HUES6 (cell line): ENCODE results near the gene KRT77.

Source experiments
- H3K27ac ChIP-seq: 2 replicates; pipeline ENCODE4 v1.7.0; 2013; ENCODE audit warnings: low read depth, mild to moderate bottlenecking, low read length, inconsistent platforms
- H3K27me3 ChIP-seq: 2 replicates; pipeline ENCODE4 v1.6.1; 2013; ENCODE audit warnings: low read length; ENCODE audit not compliant: control insufficient read depth, insufficient read depth
- H3K36me3 ChIP-seq: 2 replicates; pipeline ENCODE4 v1.6.1; 2013; ENCODE audit warnings: low read length; ENCODE audit not compliant: control insufficient read depth, insufficient read depth
- H3K4me1 ChIP-seq: 2 replicates; pipeline ENCODE4 v1.6.1; 2013; ENCODE audit warnings: low read length; ENCODE audit not compliant: control insufficient read depth, insufficient read depth
- H3K4me3 ChIP-seq: 2 replicates; pipeline ENCODE4 v1.5.1; 2013; ENCODE audit warnings: low read depth, low read length
- H3K9ac ChIP-seq: one replicate; pipeline ENCODE4 v1.6.1; 2013; ENCODE audit warnings: mild to moderate bottlenecking, low read length
- H3K9me3 ChIP-seq: 2 replicates; pipeline ENCODE4 v1.6.1; 2013; ENCODE audit warnings: low read depth, low read length; ENCODE audit not compliant: control insufficient read depth, insufficient read depth

KRT77 gene

GRCh38 chr12:52685406-52685890 is 17.9 kb downstream of the KRT77 start:
- Histone ChIP-seq H3K9ac (no peak overlapping the region), H3K36me3 (no peaks in the 10 kb centered on the region), H3K9me3 (no peaks in the 10 kb centered on the region), H3K4me1 (peaks cover 1% of the 10 kb centered on the region), H3K27ac (no peak overlapping the region), H3K4me3 (no peak overlapping the region), H3K27me3 (peaks cover 58% of the 10 kb centered on the region)

DNA sequence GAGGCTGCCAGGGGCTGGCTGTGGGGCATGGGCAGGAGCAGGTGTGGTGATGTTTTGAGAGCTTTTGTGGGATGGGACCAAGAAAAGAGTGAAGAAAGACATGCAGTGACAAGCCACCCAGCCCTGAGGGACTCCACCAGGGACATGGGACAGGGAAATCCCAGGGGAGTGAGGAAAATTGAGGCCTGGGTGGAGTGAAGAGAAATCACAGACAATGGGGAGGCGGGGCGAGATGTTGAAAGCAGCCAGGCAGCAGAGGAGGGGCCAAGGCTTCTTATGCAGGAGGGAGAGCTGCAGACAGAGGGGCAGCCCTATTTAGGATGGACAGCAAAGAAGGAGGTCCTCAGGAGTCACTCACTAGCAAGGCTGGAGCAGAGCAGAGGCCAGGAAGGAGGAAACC is 18.9 kb downstream of the KRT77 start:
- H3K4me3 ChIP-seq = no peak overlapping the region
- H3K27ac ChIP-seq = no peak overlapping the region
- no peaks in the 10 kb centered on the region for H3K9me3 ChIP-seq
- peaks cover 54% of the 10 kb centered on the region; the same call in 1 of the 2 replicates for H3K27me3 ChIP-seq
- no peak overlapping the region for H3K9ac ChIP-seq
- H3K36me3 ChIP-seq = no peaks in the 10 kb centered on the region
- no peaks in the 10 kb centered on the region for H3K4me1 ChIP-seq

DNA sequence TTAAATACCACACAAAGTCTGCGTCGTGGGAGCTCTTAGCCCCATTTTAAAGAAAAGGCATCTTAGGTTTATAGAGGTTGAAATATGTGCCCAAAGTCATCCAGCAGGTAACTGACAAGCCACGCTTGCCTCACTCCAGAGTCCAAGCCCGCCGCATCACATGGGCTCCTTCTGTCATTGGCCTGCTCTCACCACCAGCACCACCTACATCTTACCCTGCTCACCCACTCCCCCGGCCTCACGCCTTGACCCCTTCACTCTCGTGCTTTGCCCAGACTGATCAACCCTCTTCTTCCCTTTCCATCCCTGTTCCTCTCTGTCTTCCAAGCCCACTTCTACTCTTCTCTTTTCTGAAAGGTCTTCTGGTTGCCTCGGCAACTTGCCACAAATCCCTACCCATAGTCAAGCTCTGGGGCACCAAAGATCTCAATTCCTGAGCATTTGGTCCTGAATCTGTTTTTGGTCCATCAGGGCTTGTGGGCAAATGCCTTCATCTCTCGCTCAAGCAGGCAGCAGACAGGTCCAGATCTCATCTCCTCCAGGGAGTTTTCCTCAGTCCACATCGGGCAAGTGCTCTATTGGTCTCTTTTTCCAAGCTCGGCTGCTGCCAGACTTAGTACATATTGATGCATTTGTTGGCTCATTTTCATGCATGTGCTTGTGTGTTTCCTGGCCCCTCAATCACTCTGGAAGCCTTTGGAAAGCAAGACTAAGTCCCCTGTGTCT is 19.6 kb downstream of the KRT77 start:
- Histone ChIP-seq H3K27me3 (peaks cover 49% of the 10 kb centered on the region; the same call in 1 of the 2 replicates), H3K4me1 (no peaks in the 10 kb centered on the region)

DNA sequence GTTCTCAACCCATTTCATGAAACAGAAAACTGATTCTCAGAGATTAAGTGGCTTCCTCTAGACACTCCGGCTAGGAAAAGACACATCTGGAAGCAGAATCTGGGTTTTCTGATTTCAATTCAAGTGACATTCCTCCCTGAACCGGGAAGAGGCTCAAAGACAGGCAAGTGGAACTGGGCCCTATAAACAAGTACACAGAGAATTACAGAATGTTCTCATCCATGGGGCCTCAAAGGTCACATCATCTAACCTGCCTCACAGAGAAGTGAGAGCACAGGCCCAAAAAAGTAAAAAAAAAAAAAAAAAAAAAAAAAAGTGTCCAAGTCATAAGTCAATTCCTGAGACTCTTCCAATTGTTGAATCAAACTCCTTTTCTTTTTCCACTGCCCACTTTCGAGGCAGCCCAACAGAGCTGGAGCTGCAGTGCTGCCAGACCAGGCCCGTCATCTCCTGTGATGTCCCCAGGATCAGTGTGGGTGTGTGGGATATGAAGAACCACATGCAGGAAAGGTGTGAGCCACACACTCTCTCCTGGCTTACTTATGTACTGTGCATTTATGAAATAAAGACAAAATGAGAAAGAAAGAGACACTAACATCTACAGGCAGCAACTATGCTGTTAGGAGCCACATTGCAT is 20.3 kb downstream of the KRT77 start:
- Histone ChIP-seq H3K4me1 (no peaks in the 10 kb centered on the region), H3K9me3 (no peaks in the 10 kb centered on the region), H3K36me3 (no peaks in the 10 kb centered on the region), H3K27ac (no peak overlapping the region), H3K27me3 (peaks cover 49% of the 10 kb centered on the region; the same call in 1 of the 2 replicates), H3K9ac (no peak overlapping the region), H3K4me3 (no peak overlapping the region)

More for the DNA sequence above, 19.6 kb downstream of the KRT77 start:
- Histone ChIP-seq H3K9ac (no peak overlapping the region), H3K36me3 (no peaks in the 10 kb centered on the region), H3K4me3 (no peak overlapping the region), H3K27ac (no peak overlapping the region), H3K9me3 (no peaks in the 10 kb centered on the region)

DNA sequence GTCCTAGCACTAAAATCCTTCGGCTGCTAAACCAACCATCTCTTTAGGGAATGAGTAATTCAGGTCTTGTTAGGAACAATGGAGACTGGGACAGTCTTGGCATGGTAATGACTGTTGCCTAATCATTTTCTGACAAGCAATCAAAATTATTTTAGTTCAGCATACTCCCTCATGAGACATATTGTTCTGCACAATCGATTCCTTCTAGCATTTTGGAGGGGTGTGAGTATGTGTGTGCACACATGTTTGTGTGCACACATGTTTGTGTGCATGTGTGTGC is 21.0 kb downstream of the KRT77 start:
- Histone ChIP-seq H3K27me3 (peaks cover 46% of the 10 kb centered on the region; the same call in 1 of the 2 replicates), H3K4me1 (no peaks in the 10 kb centered on the region), H3K27ac (no peak overlapping the region), H3K4me3 (no peak overlapping the region), H3K36me3 (no peaks in the 10 kb centered on the region), H3K9ac (no peak overlapping the region), H3K9me3 (no peaks in the 10 kb centered on the region)

GRCh38 chr12:52681526-52682380 is 21.6 kb downstream of the KRT77 start:
- no peaks in the 10 kb centered on the region for H3K9me3 ChIP-seq
- H3K9ac ChIP-seq = no peak overlapping the region
- peaks cover 41% of the 10 kb centered on the region; the same call in 1 of the 2 replicates for H3K27me3 ChIP-seq
- no peak overlapping the region for H3K27ac ChIP-seq
- no peaks in the 10 kb centered on the region for H3K36me3 ChIP-seq
- no peaks in the 10 kb centered on the region for H3K4me1 ChIP-seq
- H3K4me3 ChIP-seq = no peak overlapping the region

- Histone ChIP-seq H3K27ac (no peak within 1 kb of the TSS), H3K4me1 (no peaks in the 10 kb centered on the region), H3K9me3 (no peaks in the 10 kb centered on the region), H3K27me3 (peaks cover 30% of the 10 kb centered on the region; the same call in 1 of the 2 replicates), H3K36me3 (no peaks in the 10 kb centered on the region), H3K9ac (no peak within 1 kb of the TSS), H3K4me3 (no peak within 1 kb of the TSS)
Measured at GRCh38 chr12:52680363-52680762, 23.0 kb downstream of the KRT77 start, which contains the start of gene KRT1. Gene KRT1 (minus strand): TSS chr12:52680407. CDS start chr12:52680348, 59 bp downstream.

DNA sequence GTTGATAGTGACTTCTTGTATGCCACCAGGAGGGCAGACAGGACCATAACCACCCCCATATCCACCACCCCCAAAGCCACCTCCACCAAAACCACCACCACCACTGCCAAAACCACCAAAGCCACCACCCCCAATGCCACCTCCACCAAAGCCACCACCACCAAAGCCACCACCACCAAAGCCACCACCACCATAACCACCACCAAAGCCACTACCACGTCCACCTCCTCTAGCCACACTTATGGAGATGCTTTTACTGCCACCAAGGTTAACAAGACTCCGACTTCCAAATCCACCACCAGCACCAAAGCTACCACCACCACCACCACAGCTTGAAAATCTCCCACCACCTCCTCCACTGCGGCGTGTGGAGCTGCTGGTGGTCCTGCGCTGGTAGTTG is 23.4 kb downstream of the KRT77 start:
- H3K4me1 ChIP-seq = no peaks in the 10 kb centered on the region
- H3K36me3 ChIP-seq = no peaks in the 10 kb centered on the region
- H3K4me3 ChIP-seq = no peak overlapping the region
- no peaks in the 10 kb centered on the region for H3K9me3 ChIP-seq
- peaks cover 30% of the 10 kb centered on the region; the same call in 1 of the 2 replicates for H3K27me3 ChIP-seq
- H3K27ac ChIP-seq = no peak overlapping the region
- H3K9ac ChIP-seq = no peak overlapping the region

DNA sequence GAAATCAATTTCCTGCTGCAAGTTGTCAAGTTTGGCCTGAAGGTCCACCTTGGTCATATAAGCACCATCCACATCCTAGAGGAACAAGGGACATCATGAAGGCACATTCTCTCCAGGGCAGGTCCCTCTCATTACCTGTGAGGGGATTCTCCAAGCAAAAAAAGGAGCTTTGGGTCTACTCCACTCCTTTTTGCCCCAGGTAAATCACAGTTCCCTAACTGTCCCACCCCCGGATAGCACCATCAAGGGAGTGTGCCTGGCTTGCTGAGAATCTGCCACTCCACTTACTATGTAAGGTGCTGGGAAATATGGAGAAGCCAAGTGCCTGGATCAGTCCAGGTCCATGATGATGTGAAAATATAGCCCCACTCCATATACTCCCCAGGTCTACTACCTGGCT is 25.7 kb downstream of the KRT77 start:
- no peaks in the 10 kb centered on the region for H3K9me3 ChIP-seq
- no peaks in the 10 kb centered on the region for H3K36me3 ChIP-seq
- no peak overlapping the region for H3K27ac ChIP-seq
- no peak overlapping the region for H3K9ac ChIP-seq
- H3K27me3 ChIP-seq = peaks cover 34% of the 10 kb centered on the region; the same call in 1 of the 2 replicates
- H3K4me1 ChIP-seq = no peaks in the 10 kb centered on the region
- H3K4me3 ChIP-seq = no peak overlapping the region

GRCh38 chr12:52677126-52677525 is 26.2 kb downstream of the KRT77 start:
- Histone ChIP-seq H3K9me3 (no peaks in the 10 kb centered on the region), H3K27me3 (peaks cover 33% of the 10 kb centered on the region; the same call in 1 of the 2 replicates), H3K36me3 (no peaks in the 10 kb centered on the region), H3K27ac (no peak overlapping the region), H3K4me1 (no peaks in the 10 kb centered on the region), H3K4me3 (no peak overlapping the region), H3K9ac (no peak overlapping the region)
